Hypothalamus (tissue), 51 donors: ENCODE data around the gene ABHD1.

Experiments
- DNase-seq, 51 donors: peaks; one replicate each; lab custom pipeline; 2025; lab: John Stamatoyannopoulos, UW

Gene ABHD1

GRCh38 chr2:27086724-27087593, 36.7 kb upstream of the ABHD1 start, which contains the start of gene KHK:
Gene KHK, plus strand, starts transcription at chr2:27086772. Its CDS starts 488 bp downstream, at chr2:27087260.
- peak in 30 of 51 donors; percentile 28 to 74 (median 53) for DNase-seq

DNA sequence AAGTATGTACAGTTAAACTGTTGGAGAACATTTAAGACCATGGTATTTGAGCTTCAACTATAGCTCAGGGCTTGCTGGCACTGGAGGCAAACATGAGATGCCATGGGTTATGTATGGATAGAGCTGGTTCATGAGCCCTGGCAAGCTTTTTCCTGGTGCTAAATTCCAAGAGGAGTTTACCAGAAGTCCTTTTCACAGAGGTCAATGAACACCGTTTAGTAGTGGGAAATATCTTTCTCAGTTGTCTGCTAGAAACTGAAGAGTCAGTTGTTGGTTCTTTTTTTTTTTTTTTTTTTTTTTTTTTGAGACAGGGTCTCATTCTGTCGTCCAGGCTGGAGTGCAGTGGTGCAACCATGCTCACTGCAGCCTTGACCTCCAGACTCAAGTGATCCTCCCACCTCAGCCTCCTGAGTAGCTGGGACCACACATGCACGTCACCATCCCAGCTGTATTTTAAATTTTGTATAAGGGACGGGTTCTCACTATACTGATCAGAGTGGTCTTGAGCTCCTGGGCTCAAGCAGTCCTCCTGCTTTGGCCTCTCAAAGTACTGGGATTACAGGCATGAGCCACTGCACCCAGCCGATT, 35.7 kb upstream of the ABHD1 start:
- no peak for DNase-seq

DNA sequence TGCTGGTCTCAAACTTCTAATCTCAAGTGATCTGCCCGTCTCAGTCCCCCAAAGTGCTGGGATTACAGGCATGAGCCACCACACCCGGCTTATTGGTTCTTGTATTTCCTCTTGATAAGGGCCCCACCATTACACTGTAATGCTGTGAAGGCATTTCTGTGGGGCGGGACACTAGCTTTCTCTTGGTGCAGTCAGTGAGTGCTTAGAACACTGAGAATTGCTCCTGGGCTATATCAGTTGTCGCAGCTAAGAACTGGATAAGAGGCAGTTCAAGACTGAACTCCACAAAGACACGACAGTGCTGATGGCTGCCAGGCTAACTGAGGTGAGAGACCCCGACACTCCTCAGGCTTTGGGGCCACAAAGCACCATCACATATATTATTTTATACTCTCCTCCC, 35.0 kb upstream of the ABHD1 start:
- DNase-seq, result no peak

DNA sequence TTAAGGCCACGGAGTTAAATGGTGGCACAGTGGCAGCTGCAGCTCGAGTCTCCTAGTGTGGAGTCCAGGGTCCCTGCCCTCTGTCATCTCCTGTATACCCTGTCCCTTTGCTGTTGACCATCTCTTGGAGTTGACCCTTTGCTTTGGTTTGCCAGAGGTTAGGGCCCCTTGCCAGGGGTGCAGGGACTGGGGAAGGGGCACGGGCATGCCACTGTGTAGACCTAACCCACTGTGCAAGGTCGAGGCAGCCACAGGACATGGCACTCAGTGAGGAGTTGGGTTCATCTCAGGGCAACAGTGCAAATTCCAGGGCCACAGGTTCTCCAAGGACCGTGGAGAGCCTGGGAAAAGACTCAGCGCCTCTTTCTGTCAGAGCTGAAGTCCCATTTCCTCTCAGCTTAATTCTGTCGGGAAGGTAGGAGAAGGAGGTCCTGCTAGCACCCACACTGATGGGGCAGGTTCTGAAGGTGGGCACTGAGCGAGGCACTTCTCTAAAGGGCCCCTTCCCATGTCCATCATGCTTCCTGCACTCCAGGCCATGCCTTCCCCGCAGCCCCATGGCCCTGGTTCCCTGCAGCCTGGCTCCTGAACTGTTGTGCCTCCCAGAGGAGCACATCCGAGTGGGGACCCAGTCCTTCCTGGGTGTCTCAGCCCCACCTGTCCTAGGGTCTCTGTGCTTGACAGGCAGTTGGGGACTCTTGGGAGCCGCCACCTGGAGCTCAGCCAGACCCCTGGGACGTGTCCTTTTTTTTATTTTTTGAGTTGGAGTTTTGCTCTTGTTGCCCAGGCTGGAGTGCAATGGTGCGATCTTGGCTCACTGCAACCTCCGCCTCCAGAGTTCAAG, 34.3 kb upstream of the ABHD1 start:
- no peak for DNase-seq

DNA sequence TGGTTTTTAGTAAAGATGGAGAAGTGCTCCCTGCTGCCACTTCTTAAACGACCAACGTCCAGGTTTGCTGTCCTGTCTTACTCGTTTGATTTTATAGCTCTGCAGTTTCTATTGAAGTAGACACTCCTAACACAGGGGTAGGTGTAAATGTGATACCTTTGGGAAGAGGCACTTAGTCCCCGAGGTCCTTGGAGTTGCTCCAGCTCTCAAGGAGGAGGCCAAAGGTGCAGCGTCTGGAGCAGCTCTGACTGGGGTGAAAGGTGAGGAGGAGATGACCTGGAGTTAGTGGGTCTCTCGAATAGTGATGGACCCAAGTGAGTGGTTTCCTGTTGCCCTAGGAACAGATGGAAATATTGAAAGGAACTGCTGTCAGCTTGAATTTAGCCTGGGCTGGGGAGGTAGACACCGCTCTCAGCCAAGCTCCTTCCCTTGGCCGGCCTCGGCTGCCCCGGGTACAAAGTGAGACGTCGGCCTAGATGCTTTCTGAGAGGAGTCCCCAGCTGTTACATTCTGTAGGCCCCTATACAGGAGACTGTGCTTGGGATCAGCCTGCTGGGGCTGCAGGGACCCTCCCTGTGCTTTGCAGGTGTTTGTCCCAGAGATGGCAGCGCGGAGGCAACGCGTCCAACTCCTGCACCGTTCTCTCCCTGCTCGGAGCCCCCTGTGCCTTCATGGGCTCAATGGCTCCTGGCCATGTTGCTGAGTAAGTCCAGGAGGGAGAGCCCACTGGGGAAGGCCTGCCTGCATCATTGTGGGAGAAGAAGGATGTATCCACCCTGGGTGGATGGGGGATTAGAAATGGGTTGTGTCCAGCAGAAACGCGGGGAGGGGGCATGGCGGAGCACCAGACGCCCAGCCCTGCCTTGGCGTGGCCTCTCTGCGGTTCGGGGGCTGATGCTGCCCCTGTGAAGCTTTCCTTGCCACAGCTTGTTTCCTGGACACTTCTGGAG, 31.6 kb upstream of the ABHD1 start:
- DNase-seq, result no peak

DNA sequence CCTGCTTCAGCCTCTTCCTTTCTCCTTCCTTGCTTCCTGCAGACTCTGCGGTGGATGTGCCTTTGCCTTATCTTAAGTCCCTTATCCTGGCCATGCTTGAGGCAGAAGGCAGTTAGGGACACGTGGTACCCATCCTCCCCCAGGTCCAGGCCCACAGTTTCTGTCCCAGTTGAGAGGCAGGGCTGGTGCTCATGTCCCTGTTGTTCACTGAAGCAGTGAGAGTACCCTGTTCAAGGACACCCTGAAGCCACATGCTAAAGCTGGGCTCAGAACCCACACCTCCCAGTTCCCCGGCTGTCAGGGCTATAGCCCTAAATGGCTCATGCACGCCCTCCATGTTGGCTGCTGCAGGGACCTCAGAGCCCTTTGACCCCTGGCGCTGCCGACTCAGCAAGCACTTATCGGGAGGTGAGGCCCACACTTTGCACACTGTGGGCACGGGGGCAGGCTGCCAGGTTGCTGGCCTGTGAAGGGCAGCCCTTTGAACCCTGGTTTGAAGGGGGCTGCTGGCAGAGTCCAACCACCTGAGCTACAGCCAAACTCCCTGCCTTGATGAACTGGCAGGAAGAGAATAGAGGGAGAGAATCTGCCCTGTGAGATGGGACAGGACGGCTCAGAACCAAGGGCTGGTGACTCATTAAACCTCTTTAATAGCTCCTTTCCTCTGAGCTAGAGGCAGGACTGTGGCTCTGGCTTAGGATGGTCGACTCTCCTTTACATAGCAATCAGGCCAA, 30.8 kb upstream of the ABHD1 start:
- DNase-seq, result no peak

DNA sequence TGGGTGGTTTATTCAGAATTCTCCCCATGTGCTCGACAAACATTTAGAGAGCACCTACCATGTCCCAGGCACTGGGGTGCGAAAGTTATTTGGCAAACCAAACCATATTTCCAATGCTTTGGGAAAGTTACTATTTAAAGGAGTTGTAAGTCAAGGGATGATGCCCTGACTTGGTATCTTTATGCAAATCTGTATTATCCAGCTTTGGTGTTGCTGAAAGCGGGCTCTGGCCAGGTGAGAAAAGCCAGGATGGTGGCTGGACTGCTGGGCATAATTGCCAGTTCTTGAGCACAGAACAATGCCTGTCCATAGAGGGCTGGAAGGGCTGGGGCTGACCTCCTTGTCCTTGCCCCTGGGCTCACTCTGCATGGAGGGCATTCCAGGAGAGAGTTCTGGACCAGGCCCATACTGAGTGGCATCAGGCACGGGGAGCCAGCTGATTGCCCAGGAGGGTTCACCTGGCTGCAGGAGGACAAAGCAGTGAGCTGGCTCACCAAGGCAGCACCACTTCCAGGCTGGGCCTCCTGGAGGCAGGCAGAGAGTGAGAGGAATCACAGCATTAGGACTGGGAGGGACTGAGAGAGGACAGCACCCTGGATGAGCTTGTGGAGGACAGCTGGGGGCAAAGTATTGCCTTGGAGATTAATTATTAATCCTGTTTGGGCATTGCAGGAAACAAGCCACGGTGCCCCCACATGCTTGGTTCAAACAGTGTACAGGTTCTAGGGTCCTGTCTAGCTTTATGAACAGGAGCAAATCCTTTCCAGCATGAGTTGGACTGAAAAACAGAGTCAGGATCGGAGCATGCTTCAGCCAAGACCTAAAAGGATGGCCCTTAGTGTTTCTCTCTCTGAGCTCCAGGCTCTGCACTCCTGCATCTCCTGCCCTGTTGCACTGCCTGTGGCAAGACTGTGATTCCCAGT, 29.9 kb upstream of the ABHD1 start:
- no peak for DNase-seq

DNA sequence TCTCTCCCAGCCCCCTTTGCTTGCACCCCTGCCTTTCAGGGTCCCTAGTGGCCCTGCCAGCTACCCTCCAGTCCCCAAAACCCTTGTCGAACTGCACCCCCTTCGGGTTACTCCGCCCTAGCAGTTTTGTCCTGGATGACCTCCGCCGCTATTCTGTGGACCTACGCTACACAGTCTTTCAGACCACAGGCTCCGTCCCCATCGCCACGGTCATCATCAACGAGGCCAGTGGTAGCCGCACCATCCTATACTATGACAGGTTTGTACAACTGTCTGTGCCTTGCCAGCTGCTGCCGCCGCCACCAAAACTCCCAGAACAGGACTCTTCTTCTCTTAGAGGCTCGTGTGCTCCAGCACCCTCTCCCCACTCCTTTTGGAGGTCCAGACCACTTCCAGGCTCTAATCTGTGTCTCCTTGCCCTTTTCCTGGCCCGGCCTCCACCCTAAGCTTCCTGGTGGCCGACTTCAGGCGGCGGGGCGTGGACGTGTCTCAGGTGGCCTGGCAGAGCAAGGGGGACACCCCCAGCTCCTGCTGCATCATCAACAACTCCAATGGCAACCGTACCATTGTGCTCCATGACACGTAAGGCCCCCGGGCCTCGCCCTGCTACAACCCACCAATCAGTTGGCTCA, 29.1 kb upstream of the ABHD1 start:
- DNase-seq, result no peak

DNA sequence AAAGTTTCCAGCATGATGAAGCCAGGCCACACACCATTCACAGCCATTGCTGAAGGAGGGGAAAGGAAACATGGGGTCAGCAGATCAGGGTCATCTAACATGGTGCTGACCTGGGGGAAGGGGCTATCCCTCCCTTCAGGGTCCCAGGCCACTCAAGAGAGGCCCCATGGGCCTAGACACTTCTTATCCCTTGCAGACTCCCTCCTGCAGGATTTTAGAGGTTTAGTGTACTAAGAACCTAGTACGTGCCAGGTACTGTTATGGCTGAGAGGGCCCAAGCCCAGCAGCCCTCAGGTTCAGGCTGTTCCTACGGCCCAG, 28.2 kb upstream of the ABHD1 start:
- no peak for DNase-seq

DNA sequence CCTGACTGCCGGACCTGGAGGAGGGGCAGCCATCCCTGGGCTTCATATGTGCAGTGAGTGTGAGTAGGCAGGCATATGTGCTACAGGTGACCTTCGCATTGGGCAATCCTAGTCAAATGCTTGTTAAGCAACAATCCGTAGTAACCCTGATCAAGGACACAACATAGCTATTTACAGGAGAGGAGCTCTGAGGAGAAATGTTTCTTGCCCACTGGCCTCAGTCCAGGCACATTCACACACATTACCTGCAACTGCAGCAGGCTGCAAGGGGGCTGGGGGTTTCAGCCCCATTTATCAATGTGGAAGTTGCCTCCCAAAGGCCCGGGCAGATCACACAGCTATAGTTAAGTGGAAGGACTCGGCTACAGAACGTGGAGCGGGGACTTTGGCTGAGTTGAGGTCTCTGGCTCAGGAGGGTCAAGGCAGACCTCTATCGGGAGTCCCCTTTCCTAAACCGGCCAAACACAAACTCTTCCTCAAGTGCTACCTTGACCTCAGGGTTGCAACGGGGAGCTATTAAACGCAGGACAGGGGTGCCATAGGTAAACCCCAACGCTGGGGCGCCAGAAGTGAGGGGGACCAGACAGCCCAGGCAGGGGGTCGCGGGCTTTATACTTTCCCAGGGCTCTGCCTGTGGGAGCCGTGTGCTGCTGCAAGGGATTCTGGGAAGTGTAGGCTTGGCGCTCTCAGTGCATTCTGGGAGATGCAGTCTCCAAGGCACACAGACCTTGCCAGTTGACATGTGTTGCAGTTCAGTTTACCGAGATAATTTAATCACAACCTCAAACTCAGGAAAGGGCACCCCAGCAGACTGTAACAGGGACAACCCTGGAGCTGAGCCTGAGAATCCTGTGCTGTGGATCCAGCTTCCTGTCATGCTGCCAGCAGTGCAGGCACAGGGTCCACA, 27.6 kb upstream of the ABHD1 start:
- DNase-seq, result peak in 45 of 51 donors; percentile 9 to 77 (median 50)

DNA sequence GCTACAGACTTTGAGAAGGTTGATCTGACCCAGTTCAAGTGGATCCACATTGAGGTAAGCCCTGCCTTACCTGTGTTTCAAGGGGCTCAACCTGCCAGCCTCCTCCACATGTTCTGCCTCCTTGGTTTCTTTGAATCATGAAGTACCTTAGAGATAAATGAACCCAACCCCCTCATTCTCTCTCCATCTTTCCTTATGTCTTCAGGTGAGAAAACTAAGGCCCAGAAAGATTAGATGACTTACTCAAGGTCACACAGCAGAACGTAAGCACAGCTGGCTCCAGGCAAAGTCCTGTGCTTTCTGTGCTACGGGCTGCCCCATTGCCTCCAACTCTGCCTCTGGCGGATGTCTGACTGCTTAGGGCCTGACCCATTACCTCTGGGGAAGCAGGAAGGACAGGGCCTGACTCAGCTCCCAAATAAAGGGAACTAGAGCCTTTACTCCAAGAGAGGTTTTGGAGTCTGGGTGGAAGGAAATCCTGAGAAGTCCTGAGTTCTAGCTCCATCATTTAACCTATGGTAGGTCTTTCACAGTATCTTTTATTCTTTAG, 26.8 kb upstream of the ABHD1 start:
- DNase-seq, result no peak

GRCh38 chr2:27097341-27097740, 26.3 kb upstream of the ABHD1 start:
- no peak for DNase-seq

- DNase-seq, result no peak
Measured at GRCh38 chr2:27099334-27099955, 24.2 kb upstream of the ABHD1 start.

- DNase-seq, result no peak
Measured at GRCh38 chr2:27100036-27100435, 23.6 kb upstream of the ABHD1 start.

GRCh38 chr2:27102329-27102728, 21.3 kb upstream of the ABHD1 start:
- no peak for DNase-seq

DNA sequence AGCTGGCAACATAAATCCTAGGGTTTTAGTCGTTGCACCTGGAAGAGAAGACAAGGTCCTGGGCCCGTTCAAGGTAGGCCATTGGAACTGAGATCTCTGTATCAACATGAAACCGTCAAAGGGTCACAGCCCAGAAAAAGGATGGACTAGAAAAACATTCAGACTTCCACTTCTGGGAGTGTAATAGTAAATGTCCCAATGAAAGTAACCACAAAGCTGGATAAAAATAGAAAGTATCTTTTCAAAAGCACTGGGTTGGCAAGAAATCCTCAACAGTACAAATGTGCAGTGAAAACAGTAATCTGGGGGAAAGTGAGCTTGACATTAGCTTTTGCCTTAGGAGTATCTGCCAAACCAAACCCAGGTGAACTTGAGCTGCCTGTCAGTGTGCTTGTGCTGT, 17.6 kb upstream of the ABHD1 start:
- no peak for DNase-seq
